RWPE2 (cell line): ENCODE results near the gene LDLRAD1.

ENCODE experiments used
- ATAC-seq: fragments of 200-7000 bp; cut with Tn5 transposase; 3 replicates; pipeline ENCODE4 v1.9.1; 2021; ENCODE audit warnings: low read depth
- DNase-seq: peaks from one replicate; pipeline ENCODE4 v3.0.0-alpha.2; 2020; ENCODE audit warnings: low spot score
- H3K27ac ChIP-seq: fragments of 450-650 bp; 2 replicates; pipeline ENCODE4 v1.5.1; 2017; ENCODE audit warnings: mild to moderate bottlenecking; ENCODE audit not compliant: poor library complexity, severe bottlenecking
- H3K27me3 ChIP-seq: fragments of 250-450 bp; sonication (Bioruptor Pico); 2 replicates; pipeline ENCODE4 v1.5.1; 2021; ENCODE audit warnings: mild to moderate bottlenecking, moderate library complexity; ENCODE audit not compliant: insufficient read depth, poor library complexity, severe bottlenecking
- H3K36me3 ChIP-seq: fragments of 250-450 bp; sonication (Bioruptor Pico); 2 replicates; pipeline ENCODE4 v1.5.1; 2020; ENCODE audit warnings: low read depth, mild to moderate bottlenecking, moderate library complexity
- H3K4me1 ChIP-seq: fragments of 250-450 bp; sonication (Bioruptor Pico); 2 replicates; pipeline ENCODE4 v1.5.1; 2021; ENCODE audit warnings: mild to moderate bottlenecking, moderate library complexity; ENCODE audit not compliant: insufficient read depth, poor library complexity, severe bottlenecking
- H3K4me3 ChIP-seq: fragments of 250-450 bp; sonication (Bioruptor Pico); 2 replicates; pipeline ENCODE4 v1.5.1; 2021; ENCODE audit warnings: mild to moderate bottlenecking, moderate library complexity; ENCODE audit not compliant: severe bottlenecking
- H3K9me3 ChIP-seq: fragments of 250-450 bp; sonication (Bioruptor Pico); 2 replicates; pipeline ENCODE4 v1.5.1; 2021; ENCODE audit warnings: mild to moderate bottlenecking, moderate library complexity; ENCODE audit not compliant: severe bottlenecking
- CTCF ChIP-seq: fragments of 450-650 bp; IDR thresholded peaks from one replicate; pipeline ENCODE4 v1.5.1; 2017; ENCODE audit warnings: mild to moderate bottlenecking, moderate library complexity; ENCODE audit not compliant: poor library complexity, severe bottlenecking

The LDLRAD1 gene

GRCh38 chr1:54018635-54019034 lies 649 bp upstream of the LDLRAD1 start:
- Histone ChIP-seq H3K27ac (no peak overlapping the region), H3K36me3 (no peaks in the 10 kb centered on the region), H3K4me1 (peaks cover 7% of the 10 kb centered on the region), H3K4me3 (no peak overlapping the region), H3K9me3 (no peaks in the 10 kb centered on the region), H3K27me3 (no peaks in the 10 kb centered on the region)
- ATAC-seq = no peak
- no peak for DNase-seq
- TF ChIP-seq CTCF = no peak

GRCh38 chr1:54016343-54017282 lies 1.4 kb downstream of the LDLRAD1 start:
- H3K27ac ChIP-seq = no peak overlapping the region
- ATAC-seq = peak; percentile 85

GRCh38 chr1:54014009-54014629 lies 3.9 kb downstream of the LDLRAD1 start:
- DNase-seq (no peak), ATAC-seq (no peak)
- no peak for TF ChIP-seq CTCF
- H3K27ac ChIP-seq = no peak overlapping the region
- H3K9me3 ChIP-seq = no peaks in the 10 kb centered on the region
- H3K4me1 ChIP-seq = peaks cover 7% of the 10 kb centered on the region
- no peaks in the 10 kb centered on the region for H3K36me3 ChIP-seq
- no peak overlapping the region for H3K4me3 ChIP-seq
- H3K27me3 ChIP-seq = no peaks in the 10 kb centered on the region

More at GRCh38 chr1:54016343-54017282, 1.4 kb downstream of the LDLRAD1 start:
- Histone ChIP-seq H3K27me3 (no peaks in the 10 kb centered on the region), H3K9me3 (no peaks in the 10 kb centered on the region), H3K36me3 (no peaks in the 10 kb centered on the region), H3K4me1 (peaks cover 7% of the 10 kb centered on the region), H3K4me3 (no peak overlapping the region)
- DNase-seq = no peak
- no peak for TF ChIP-seq CTCF

GRCh38 chr1:54013393-54014008 lies 4.5 kb downstream of the LDLRAD1 start:
- Histone ChIP-seq H3K27ac (no peak overlapping the region), H3K9me3 (no peaks in the 10 kb centered on the region), H3K4me1 (peaks cover 7% of the 10 kb centered on the region), H3K4me3 (no peak overlapping the region), H3K27me3 (no peaks in the 10 kb centered on the region), H3K36me3 (no peaks in the 10 kb centered on the region)
- no peak for TF ChIP-seq CTCF
- no peak for DNase-seq
- no peak for ATAC-seq
